Measurements from ENCODE around the gene ZNRF3. TPM values are rescaled to one million over a fixed set of nuclear protein-coding genes. Genes with fewer than 3 reads are reported as not detected.
"Not testable (repeated sequence)": the region's sequence is repeated elsewhere in the genome, so short reads cannot be mapped to it uniquely, and the experiment has no call there.

Gene ZNRF3
- total RNA-seq, 2 donors from 2014 or later, result 7.8 to 8.6 TPM

GRCh38 chr22:28857288-28857687, 26.1 kb upstream of the ZNRF3 start:
- no peak for ATAC-seq
- TF ChIP-seq POLR2A (IDR thresholded peaks at IDR 0.05) (no peak), CTCF (IDR thresholded peaks at IDR 0.05) (no peak)
- intact Hi-C loops (cut with DNase I), result loop anchor here (10.0 kb wide), 1 partner anchor 388 kb away; no protein-coding TSS in a partner anchor
- no peak overlapping the region for H3K4me3 ChIP-seq
- WGBS, 2 donors, result 80 to 81% methylated on average over 6 of the region's 6 CpGs
- no peak overlapping the region for H3K27ac ChIP-seq
- peaks cover 3% of the 10 kb centered on the region for H3K4me1 ChIP-seq
- no peaks in the 10 kb centered on the region for H3K9me3 ChIP-seq
- DNase-seq, result no peak
- no peaks in the 10 kb centered on the region for H3K27me3 ChIP-seq
- no peaks in the 10 kb centered on the region for H3K36me3 ChIP-seq (replicated peaks in 1 of 2; ENCODE audit: insufficient read depth in 1 of 2, low read depth in 2 of 2)

- DNase-seq (peak in 2 of 4 donors; percentile 8 to 16), ATAC-seq (peak; percentile 58)
- 33 to 51% methylated on average over 8 of the region's 8 CpGs for WGBS, 2 donors
Observed at GRCh38 chr22:28864878-28865596, 18.3 kb upstream of the ZNRF3 start.

GRCh38 chr22:28867191-28867590, 16.2 kb upstream of the ZNRF3 start:
- WGBS, 2 donors, result 65 to 71% methylated on average over 3 of the region's 3 CpGs
- DNase-seq, result no peak
- TF ChIP-seq CTCF (IDR thresholded peaks at IDR 0.05) (no peak), POLR2A (IDR thresholded peaks at IDR 0.05) (no peak)
- no peak overlapping the region for H3K4me3 ChIP-seq
- no peaks in the 10 kb centered on the region for H3K27me3 ChIP-seq
- H3K9me3 ChIP-seq, result no peaks in the 10 kb centered on the region
- H3K4me1 ChIP-seq, result peaks cover 13% of the 10 kb centered on the region
- ATAC-seq, result no peak
- H3K27ac ChIP-seq, result no peak overlapping the region
- no peaks in the 10 kb centered on the region for H3K36me3 ChIP-seq (replicated peaks in 1 of 2; ENCODE audit: insufficient read depth in 1 of 2, low read depth in 2 of 2)
- intact Hi-C loops (cut with DNase I), result no loop called here

More at GRCh38 chr22:28864878-28865596, 18.3 kb upstream of the ZNRF3 start:
- Histone ChIP-seq H3K4me1 (peaks cover 13% of the 10 kb centered on the region), H3K4me3 (no peak overlapping the region), H3K9me3 (no peaks in the 10 kb centered on the region), H3K27me3 (no peaks in the 10 kb centered on the region), H3K36me3 (replicated peaks in 1 of 2; ENCODE audit: insufficient read depth in 1 of 2, low read depth in 2 of 2) (no peaks in the 10 kb centered on the region), H3K27ac (no peak overlapping the region)
- no peak for TF ChIP-seq POLR2A (IDR thresholded peaks at IDR 0.05)
- TF ChIP-seq CTCF (IDR thresholded peaks at IDR 0.05), result no peak
- intact Hi-C loops (cut with DNase I), result no loop called here

GRCh38 chr22:28868389-28868788, 15.0 kb upstream of the ZNRF3 start:
- H3K27ac ChIP-seq; H3K36me3 ChIP-seq (replicated peaks in 1 of 2; ENCODE audit: insufficient read depth in 1 of 2, low read depth in 2 of 2); ATAC-seq; intact Hi-C loops (cut with DNase I); H3K27me3 ChIP-seq; H3K4me3 ChIP-seq; H3K9me3 ChIP-seq; DNase-seq: not testable (repeated sequence)
- 58 to 79% methylated on average over 8 of the region's 8 CpGs for WGBS, 2 donors
- peaks cover 13% of the 10 kb centered on the region for H3K4me1 ChIP-seq

- no peak for ATAC-seq
- no peak for TF ChIP-seq CTCF (IDR thresholded peaks at IDR 0.05)
- TF ChIP-seq POLR2A (IDR thresholded peaks at IDR 0.05), result no peak
- H3K9me3 ChIP-seq, result no peaks in the 10 kb centered on the region
- no peaks in the 10 kb centered on the region for H3K27me3 ChIP-seq
- peaks cover 9% of the 10 kb centered on the region for H3K4me1 ChIP-seq
- no peak for DNase-seq
- intact Hi-C loops (cut with DNase I), result no loop called here
- 85% methylated on average over 2 of the region's 2 CpGs for WGBS, 2 donors
- no peak overlapping the region for H3K27ac ChIP-seq
- H3K36me3 ChIP-seq (replicated peaks in 1 of 2; ENCODE audit: insufficient read depth in 1 of 2, low read depth in 2 of 2), result no peaks in the 10 kb centered on the region
- H3K4me3 ChIP-seq, result no peak overlapping the region
Observed at GRCh38 chr22:28869736-28870135, 13.6 kb upstream of the ZNRF3 start.

All from body of pancreas (tissue), 4 donors.